G401.6 (cell line): Measurements from ENCODE around the gene FAM200B.

Experiments
- FAIRE-seq: peaks from 2 replicates; lab custom pipeline; 2012; peaks lifted over from hg19 to GRCh38; lab: Jason Lieb, UNC

FAM200B gene

GRCh38 chr4:15668566-15669435, 12.8 kb upstream of the FAM200B start:
- no peak for FAIRE-seq

GRCh38 chr4:15670576-15670975, 11.1 kb upstream of the FAM200B start:
- FAIRE-seq: no peak

DNA sequence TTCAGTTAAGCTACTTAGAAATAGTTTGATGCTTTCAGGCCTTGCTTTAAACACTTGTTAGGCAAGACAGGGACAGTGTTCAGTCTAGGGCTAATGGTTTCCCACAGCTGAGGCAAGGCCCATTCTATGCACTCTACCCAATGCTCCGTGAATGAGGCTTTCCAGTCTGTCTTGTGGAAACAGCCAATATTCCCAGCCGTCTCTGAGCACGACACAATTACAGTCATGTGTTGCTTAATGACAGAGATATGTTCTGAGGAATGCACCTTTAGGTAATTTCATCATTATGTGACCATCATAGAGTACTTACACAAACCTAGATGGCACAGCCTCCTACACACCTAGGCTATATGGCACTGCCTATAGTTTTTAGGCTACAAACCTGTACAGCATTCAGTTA, 9.5 kb upstream of the FAM200B start:
- no peak for FAIRE-seq

DNA sequence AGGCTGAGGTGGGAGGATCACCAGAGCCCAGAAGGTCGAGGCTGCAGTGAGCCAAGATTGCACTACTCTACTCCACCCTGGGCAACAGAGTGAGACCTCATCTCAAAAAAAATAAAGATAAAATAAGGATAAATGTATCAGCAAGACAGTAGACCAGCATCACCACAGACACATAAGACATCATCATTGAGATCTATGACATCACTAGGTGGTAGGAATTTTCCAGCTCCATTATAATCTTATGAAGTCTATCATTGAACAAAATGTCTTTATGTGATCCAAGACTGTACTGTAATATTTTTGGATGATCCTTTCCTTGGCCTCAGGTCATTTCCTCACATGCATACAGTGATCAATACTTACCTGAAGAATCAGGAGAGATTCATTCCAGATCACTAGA, 8.3 kb upstream of the FAM200B start:
- no peak for FAIRE-seq

GRCh38 chr4:15674046-15674445, 7.6 kb upstream of the FAM200B start:
- FAIRE-seq: no peak

DNA sequence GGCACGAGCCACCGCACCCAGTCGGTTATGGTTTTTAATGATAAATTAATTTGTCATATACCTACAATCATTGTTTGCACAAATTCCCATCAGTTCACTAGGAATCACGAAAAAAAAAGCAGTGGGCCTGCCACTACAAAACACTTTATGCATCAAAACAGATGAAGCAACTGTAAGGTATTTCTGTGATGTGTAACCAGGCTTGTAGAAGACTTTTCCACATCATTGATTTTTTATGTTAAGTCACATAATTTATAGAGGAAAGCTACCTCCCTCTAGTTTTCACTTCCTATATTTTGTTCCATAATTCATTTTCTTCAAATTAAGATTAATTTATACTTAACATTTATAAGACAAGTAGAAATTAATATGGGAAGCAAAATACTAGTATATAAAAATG, 6.7 kb upstream of the FAM200B start:
- FAIRE-seq: peak; percentile 11

DNA sequence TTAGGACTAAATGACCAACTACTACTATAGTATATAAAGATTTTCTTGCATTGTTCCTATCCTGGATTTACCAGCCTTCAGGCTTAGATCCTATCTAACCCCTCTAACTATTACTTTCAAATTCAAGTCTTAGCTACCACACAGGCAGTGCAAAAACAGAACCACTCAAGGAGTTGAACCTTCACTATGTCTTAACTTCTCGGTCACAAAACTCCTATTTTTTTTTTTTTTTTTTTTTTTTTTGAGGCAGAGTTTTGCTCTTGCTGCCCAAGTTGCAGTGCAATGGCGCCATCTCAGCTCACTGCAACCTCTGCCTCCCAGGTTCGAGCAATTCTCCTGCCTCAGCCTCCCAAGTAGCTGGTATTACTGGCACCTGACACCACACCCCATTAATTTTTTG, 6.3 kb upstream of the FAM200B start:
- no peak for FAIRE-seq

DNA sequence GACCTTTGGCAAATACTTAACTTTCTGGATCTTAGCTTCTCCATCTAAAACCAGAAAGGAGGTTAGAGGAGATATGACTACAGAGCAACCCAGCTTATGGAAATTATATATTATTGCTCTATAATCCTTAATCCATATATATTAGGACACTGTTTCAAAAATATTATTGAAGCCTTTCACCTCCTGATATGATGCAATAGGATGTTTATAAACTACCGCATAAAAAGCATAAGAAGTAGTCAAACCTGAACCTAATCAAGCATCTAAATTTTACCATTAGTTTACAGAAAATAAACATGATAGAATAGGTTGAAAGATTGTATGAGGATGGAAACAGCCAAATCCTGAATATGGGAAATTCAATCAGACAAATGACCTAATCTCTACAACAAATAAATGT, 5.6 kb upstream of the FAM200B start:
- no peak for FAIRE-seq

- no peak for FAIRE-seq
Observed at GRCh38 chr4:15676899-15677298, 4.7 kb upstream of the FAM200B start.

DNA sequence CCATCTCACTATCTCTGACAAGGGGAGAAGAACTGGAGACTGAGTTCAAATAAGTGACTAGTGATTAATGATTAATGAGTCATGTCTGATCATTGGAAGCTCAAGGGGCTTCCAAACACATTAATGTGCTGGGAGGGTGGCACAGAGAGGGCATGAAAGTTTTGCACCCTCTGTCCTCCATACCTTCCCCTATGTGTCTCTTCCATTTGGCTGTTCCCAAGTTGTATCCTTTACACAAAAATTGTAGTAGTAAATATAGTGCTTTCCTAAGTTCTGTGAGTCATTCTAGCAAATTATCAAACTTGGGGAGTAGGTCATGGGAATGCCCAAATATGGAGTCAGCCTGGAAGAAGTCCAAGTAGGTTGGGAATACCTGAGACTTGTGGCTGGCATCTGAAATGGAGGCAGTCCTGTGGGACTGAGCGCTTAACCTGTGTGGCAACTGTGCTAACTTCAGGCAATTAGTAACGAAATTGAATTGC, 4.1 kb upstream of the FAM200B start:
- FAIRE-seq: no peak

DNA sequence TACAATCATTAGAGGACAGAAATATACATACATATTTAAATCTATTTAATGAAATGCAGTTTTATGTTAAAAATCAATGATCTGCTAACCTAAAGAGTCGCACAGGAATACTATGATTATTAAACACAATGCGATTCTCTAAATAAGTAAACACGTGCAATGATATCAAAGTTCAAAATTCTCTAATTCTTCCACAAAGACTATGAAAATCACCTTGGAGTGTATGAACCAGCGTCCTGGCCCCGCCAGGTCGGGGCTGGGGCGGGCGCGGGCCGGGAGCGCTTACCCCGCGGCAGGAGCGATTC, 608 bp upstream of the FAM200B start:
- FAIRE-seq: no peak

- FAIRE-seq: no peak
Observed at GRCh38 chr4:15682242-15683142, 865 bp downstream of the FAM200B start.

- FAIRE-seq: no peak
Observed at GRCh38 chr4:15683143-15683495, 1.5 kb downstream of the FAM200B start.

- FAIRE-seq: no peak
Observed at GRCh38 chr4:15684498-15684897, 2.9 kb downstream of the FAM200B start.

DNA sequence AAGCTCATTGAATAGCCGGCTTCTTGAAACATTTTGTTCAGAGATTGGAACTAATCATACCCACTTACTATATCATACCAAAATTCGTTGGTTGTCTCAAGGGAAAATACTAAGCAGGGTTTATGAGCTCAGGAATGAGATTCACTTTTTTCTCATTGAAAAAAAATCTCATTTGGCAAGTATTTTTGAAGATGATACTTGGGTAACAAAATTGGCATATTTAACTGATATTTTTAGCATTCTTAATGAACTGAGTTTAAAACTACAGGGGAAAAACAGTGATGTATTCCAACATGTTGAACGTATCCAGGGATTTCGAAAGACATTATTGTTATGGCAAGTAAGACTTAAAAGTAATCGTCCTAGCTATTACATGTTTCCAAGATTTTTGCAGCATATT, 6.4 kb downstream of the FAM200B start:
- peak; percentile 15 for FAIRE-seq

DNA sequence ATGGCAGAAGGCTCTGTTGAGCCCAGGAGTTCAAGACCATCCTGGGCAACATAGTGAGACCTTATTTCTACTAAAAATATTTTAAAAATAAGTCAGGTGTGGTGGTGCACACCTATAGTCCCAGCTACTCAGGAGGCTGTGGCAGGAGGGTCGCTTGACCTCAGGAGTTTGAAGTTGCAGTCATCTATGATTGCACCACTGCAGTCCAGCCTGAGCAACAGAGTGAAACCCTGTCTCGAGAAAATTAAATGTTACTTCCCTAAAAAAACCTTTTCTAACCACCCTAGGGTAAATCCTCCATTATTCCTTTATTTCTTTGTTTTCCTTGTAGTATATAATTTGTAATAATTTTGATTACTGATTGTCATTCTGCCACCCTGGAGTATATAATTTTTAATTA, 7.9 kb downstream of the FAM200B start:
- no peak for FAIRE-seq

DNA sequence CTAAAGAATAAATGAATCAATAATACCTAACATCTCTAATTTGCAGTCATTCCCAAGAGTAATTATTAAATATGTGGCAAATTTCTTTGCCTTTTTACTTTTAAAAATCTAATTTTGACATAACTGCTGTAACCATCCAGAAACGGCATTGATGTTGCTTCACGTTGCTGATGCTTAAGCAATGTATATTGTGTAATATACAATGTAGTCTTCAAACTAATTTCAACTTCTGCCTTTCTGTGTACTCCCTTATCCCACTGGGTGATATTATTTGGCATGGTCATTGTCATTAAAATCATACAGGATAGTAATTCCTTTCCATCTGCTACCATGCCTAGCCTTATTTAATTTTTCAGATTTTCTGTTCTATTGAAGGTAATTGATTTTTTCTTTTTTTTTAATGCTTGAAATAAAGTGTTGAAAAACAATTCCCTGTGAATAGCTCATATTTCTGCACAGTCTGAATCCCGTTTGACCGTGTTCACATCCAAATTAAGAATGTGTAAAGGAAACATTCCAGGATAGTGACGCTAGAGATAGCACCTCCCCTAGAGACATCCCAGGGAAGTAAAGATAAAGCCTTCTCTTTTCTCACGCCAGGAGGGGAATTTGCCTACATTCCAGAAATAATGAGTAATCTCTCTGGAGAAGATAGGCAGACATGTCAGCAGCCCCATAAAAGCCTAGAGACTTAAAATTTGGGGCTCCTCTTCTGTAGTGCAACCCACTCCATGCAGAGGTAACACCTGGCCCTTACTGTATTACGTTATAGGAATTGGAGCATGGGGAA, 8.6 kb downstream of the FAM200B start:
- no peak for FAIRE-seq

GRCh38 chr4:15691346-15692135, 9.9 kb downstream of the FAM200B start:
- no peak for FAIRE-seq

- no peak for FAIRE-seq
Observed at GRCh38 chr4:15692602-15693001, 11.0 kb downstream of the FAM200B start.

DNA sequence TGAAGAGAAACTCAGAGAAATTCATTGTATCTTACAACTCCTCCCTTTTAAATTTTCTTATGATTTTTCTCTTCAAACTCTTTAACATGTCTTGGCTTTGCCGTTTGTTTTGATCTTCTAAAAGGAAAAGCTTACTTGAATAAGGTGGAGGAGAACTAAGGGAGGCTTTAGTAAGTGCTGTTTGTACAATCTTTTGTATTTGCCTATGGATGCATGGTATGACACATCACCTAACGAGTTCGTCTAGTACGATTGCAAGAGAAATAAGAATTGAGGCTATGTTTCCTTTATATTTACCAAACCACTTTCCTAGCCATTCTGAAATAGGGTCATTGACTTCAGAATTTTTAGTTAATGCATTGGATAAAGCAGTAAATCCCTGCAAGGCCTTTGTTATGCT, 12.8 kb downstream of the FAM200B start:
- no peak for FAIRE-seq

DNA sequence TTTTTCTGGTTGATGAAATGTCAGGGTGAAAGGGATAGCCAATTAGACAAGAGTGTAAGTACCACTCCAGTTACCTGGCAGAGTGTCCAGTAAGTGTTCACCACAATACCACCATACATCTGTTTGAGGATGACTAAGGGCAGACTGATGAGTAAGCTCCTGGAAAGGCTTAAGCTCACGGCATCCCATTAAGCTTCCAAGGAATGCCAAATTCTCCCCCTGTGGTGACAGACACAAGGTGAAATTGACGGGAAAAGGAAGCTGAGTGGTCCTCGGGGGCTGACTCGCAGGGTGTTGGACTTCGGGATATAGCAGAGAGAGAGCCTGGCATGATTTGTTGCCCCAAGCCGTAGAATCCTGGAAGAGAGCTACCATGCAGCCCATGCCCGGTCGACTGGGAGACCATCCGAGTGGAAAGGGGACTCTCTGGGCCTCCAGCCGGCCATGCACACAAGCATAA, 13.6 kb downstream of the FAM200B start:
- no peak for FAIRE-seq

DNA sequence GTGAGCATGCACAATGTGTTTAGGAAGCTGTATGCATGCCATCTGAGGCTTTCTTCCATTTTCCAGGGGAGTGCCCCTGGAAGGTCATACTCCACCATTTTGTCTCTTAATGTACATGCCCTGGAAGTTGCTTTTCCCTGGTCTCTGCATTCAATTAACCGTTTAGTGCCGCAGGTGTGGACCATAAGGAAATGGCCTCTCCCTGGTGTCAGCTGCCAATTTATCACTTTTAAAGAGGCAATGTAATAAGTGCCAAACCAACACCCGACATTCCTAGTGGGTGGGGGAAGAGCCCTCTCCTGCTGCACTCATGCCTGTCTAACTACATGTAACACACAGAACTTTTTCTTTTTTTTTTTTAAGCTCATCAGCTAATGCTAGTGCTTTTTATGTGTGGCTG, 14.1 kb downstream of the FAM200B start:
- no peak for FAIRE-seq
